Nephron progenitor cell (in vitro differentiated cells): Measurements from ENCODE around the gene COLEC12.
A peak's percentile ranks its signal among the peaks of the same experiment; 100 is the strongest.

Experiments
- DNase-seq: peaks from one replicate; pipeline ENCODE4 v3.0.0; 2021
- H3K27ac Mint-ChIP-seq: 2 replicates; pipeline ENCODE4 v1.8.0; 2021; ENCODE audit warnings: mild to moderate bottlenecking, moderate library complexity, mixed read lengths
- H3K27me3 Mint-ChIP-seq: 2 replicates; pipeline ENCODE4 v1.8.0; 2021; ENCODE audit warnings: mild to moderate bottlenecking, low read depth, mixed read lengths; ENCODE audit not compliant: poor library complexity
- H3K36me3 Mint-ChIP-seq: 2 replicates; pipeline ENCODE4 v1.8.0; 2021; ENCODE audit warnings: low read depth, mixed read lengths
- H3K4me1 Mint-ChIP-seq: 2 replicates; pipeline ENCODE4 v1.8.0; 2021; ENCODE audit warnings: mixed read lengths
- H3K4me3 Mint-ChIP-seq: 2 replicates; pipeline ENCODE4 v1.8.0; 2021; ENCODE audit warnings: mild to moderate bottlenecking, moderate library complexity, mixed read lengths
- H3K9me3 Mint-ChIP-seq: 2 replicates; pipeline ENCODE4 v1.8.0; 2021; ENCODE audit warnings: mild to moderate bottlenecking, moderate library complexity, mixed read lengths
- TF ChIP-seq, protein P1 (sequence below): fragments of 200-600 bp; sonication (generic); IDR thresholded peaks from 2 replicates; pipeline ENCODE4 v1.5.0; 2021; ENCODE audit warnings: antibody characterized with exemption

COLEC12 gene

DNA sequence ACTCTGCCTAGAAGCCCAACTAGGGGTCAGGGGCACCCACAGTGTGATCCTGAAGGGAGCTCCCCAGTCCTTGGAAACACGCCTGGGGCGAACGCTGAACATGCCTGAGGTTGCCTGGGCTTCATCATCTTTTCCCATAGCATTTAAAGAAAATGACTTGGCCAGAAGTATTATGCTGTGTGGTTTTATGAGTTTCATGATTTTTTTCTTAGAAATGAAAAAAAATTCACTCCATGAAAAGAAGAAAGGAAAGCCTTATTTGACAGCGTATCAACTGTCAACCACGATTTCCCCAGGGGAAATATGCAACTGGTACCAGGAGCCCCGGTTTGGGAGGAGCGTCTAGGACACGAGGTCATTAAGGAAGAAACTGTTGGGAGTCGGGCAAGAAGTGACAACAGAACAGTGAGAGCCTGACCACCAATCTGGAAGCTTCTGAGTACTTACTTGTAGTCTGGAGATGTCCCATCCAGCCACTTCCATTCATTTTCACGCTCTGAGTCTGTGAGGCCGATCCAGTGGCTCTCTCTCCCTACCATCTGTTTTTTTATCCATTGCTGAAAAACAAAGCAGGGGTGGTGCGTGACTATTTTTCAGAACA lies 169.2 kb downstream of the COLEC12 start:
- Mint-ChIP-seq H3K36me3 (peaks cover 67% of the 10 kb centered on the region), H3K27me3 (no peaks in the 10 kb centered on the region), H3K27ac (peak overlapping the region; percentile 96), H3K4me3 (no peak overlapping the region), H3K4me1 (peaks cover 28% of the 10 kb centered on the region), H3K9me3 (no peaks in the 10 kb centered on the region)
- no peak for DNase-seq
- TF ChIP-seq, protein P1, sequence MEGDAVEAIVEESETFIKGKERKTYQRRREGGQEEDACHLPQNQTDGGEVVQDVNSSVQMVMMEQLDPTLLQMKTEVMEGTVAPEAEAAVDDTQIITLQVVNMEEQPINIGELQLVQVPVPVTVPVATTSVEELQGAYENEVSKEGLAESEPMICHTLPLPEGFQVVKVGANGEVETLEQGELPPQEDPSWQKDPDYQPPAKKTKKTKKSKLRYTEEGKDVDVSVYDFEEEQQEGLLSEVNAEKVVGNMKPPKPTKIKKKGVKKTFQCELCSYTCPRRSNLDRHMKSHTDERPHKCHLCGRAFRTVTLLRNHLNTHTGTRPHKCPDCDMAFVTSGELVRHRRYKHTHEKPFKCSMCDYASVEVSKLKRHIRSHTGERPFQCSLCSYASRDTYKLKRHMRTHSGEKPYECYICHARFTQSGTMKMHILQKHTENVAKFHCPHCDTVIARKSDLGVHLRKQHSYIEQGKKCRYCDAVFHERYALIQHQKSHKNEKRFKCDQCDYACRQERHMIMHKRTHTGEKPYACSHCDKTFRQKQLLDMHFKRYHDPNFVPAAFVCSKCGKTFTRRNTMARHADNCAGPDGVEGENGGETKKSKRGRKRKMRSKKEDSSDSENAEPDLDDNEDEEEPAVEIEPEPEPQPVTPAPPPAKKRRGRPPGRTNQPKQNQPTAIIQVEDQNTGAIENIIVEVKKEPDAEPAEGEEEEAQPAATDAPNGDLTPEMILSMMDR = no peak

DNA sequence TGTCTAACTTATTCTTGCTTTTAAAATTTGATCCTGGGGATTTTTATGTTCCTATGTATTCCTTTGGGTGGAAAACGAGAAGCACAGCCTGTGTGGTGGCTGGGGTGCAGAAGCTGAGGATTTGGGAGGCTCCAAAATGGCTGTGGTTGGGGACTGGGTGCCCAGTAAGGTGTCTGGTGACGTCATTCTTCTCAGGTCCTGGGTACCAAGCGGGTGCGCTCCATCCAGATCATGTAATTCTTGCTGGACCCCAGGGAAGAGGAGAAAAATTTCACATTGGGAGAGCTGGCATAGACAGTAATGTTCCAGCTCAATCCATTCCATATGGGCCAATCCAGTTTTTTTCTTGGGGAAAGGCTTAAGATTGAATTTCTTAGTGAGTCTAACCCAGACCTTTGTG lies 171.6 kb downstream of the COLEC12 start:
- peaks cover 55% of the 10 kb centered on the region for H3K36me3 Mint-ChIP-seq
- H3K27ac Mint-ChIP-seq = peak overlapping the region; percentile 47
- no peak overlapping the region for H3K4me3 Mint-ChIP-seq
- no peaks in the 10 kb centered on the region for H3K27me3 Mint-ChIP-seq
- DNase-seq = no peak
- peaks cover 28% of the 10 kb centered on the region for H3K4me1 Mint-ChIP-seq
- TF ChIP-seq, protein P1 = no peak
- no peaks in the 10 kb centered on the region for H3K9me3 Mint-ChIP-seq

DNA sequence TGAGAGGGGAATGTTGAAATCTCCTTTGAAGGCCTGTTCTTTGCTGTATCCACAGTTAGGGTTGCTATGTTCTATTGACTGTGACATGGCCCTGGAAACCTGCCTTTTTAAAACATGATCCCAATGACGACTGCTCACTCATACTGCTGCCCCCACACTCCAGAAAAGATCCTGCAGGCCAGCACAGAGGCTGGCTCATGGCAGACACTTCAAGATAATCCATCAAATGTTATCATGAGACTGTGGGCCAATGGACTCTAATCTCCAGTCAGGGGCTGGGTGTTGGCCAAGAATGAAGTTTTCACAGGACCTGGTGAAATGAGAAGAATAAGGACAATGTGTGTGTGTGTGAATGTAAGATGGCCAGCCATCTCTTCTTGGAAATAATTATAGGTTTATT lies 173.7 kb downstream of the COLEC12 start:
- Mint-ChIP-seq H3K4me1 (peaks cover 19% of the 10 kb centered on the region), H3K27ac (no peak overlapping the region), H3K27me3 (no peaks in the 10 kb centered on the region), H3K4me3 (no peak overlapping the region), H3K36me3 (peaks cover 42% of the 10 kb centered on the region), H3K9me3 (no peaks in the 10 kb centered on the region)
- TF ChIP-seq, protein P1 = no peak
- no peak for DNase-seq

DNA sequence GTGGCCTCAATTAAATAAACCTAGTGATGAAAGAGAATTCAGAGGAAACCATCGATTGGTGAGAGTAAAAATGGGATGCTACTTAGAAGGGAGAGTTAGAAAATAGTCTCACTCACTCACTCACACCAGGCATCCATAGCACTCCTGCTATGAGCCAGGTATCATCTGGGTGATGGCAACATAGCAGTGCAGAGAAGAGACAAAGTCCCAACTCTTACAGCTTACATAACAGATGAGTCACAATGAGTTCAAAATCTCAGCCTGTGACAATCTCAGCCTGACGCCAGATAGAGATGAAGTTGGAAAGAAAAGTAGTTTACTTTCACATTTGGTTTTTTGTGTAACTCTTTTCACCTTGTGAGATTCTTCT lies 177.3 kb downstream of the COLEC12 start:
- Mint-ChIP-seq H3K27me3 (peaks cover 2% of the 10 kb centered on the region), H3K9me3 (no peaks in the 10 kb centered on the region), H3K4me3 (no peak overlapping the region), H3K36me3 (peaks cover 40% of the 10 kb centered on the region), H3K4me1 (peaks cover 10% of the 10 kb centered on the region), H3K27ac (no peak overlapping the region)
- DNase-seq = no peak
- TF ChIP-seq, protein P1 = no peak

DNA sequence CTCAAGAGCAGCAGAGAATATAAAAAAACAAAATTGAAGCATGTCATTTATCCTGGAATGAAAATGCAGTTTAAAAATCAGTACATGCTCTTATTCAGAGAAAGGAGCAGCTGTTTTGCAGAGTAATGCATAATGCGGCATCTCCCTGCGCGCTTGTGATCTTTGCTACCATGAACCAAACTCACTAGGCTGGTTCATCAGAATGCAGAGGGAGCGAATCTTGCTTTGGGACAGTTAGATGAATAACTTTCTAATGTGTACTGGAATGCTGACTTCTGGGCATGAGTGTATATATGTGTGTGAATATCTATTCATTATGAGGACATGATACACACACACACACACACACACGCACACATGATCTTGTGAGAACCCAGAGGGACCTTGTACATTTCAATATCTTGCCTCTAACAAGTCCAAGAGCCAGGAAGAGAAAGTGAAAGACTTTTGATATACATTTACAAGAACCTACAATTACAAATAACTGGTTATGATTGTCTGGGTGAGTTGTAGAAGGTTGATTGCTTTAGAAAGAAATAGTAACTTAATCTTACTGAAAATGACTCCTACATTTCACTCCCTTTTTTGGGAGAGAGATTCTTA lies 178.5 kb downstream of the COLEC12 start:
- Mint-ChIP-seq H3K36me3 (peaks cover 27% of the 10 kb centered on the region), H3K27ac (no peak overlapping the region), H3K27me3 (peaks cover 2% of the 10 kb centered on the region), H3K9me3 (no peaks in the 10 kb centered on the region), H3K4me3 (no peak overlapping the region), H3K4me1 (peaks cover 10% of the 10 kb centered on the region)
- no peak for DNase-seq
- TF ChIP-seq, protein P1 = no peak

DNA sequence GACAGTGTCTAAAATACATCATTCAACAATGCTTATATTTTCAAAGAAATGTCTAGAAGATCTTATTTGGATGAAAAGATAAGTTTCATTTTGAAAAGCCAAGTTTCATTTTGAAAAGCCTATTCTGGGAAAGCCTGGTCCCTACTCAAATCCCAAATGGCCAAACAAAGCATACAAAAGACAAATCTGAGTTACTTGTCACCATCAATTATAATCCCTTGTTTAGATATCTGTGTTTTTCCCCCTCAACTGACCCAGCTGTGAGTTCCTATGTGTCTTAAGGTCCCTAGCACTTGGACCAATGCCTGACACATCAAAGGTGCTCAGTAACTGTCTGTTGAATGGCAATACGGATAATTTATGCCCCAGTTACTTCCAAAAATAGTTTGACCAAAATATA lies 180.3 kb downstream of the COLEC12 start:
- peaks cover 10% of the 10 kb centered on the region for H3K4me1 Mint-ChIP-seq
- H3K27me3 Mint-ChIP-seq = peaks cover 2% of the 10 kb centered on the region
- H3K36me3 Mint-ChIP-seq = peaks cover 29% of the 10 kb centered on the region
- TF ChIP-seq, protein P1 = no peak
- no peak overlapping the region for H3K27ac Mint-ChIP-seq
- no peaks in the 10 kb centered on the region for H3K9me3 Mint-ChIP-seq
- no peak overlapping the region for H3K4me3 Mint-ChIP-seq
- no peak for DNase-seq
